ENCODE measurements around the gene NANOGP8.

Gene NANOGP8

GRCh38 chr15:35061161-35061824, 23.8 kb downstream of the NANOGP8 start:
- no peak for DNase-seq (ENCODE audit: low read depth in 2 of 2)

- no peak for DNase-seq (ENCODE audit: low read depth in 2 of 2)
Measured at GRCh38 chr15:35060591-35060990, 24.5 kb downstream of the NANOGP8 start.

GRCh38 chr15:35058534-35059054, 26.5 kb downstream of the NANOGP8 start:
- DNase-seq (ENCODE audit: low read depth in 2 of 2) = no peak

- DNase-seq (ENCODE audit: low read depth in 2 of 2) = no peak
Measured at GRCh38 chr15:35055416-35056105, 29.5 kb downstream of the NANOGP8 start.

GRCh38 chr15:35054380-35054779, 30.7 kb downstream of the NANOGP8 start:
- DNase-seq (ENCODE audit: low read depth in 2 of 2) = no peak

- no peak for DNase-seq (ENCODE audit: low read depth in 2 of 2)
Measured at GRCh38 chr15:35047996-35048395, 37.1 kb downstream of the NANOGP8 start.

- DNase-seq (ENCODE audit: low read depth in 2 of 2) = no peak
Measured at GRCh38 chr15:35047528-35047927, 37.6 kb downstream of the NANOGP8 start.

- no peak for DNase-seq (ENCODE audit: low read depth in 2 of 2)
Measured at GRCh38 chr15:35043373-35044095, 41.6 kb downstream of the NANOGP8 start.

- no peak for DNase-seq (ENCODE audit: low read depth in 2 of 2)
Measured at GRCh38 chr15:35040339-35041255, 44.5 kb downstream of the NANOGP8 start.

GRCh38 chr15:35038626-35039451, 46.3 kb downstream of the NANOGP8 start:
- no peak for DNase-seq (ENCODE audit: low read depth in 2 of 2)
